ENCODE measurements around the gene PRTN3.

DNA sequence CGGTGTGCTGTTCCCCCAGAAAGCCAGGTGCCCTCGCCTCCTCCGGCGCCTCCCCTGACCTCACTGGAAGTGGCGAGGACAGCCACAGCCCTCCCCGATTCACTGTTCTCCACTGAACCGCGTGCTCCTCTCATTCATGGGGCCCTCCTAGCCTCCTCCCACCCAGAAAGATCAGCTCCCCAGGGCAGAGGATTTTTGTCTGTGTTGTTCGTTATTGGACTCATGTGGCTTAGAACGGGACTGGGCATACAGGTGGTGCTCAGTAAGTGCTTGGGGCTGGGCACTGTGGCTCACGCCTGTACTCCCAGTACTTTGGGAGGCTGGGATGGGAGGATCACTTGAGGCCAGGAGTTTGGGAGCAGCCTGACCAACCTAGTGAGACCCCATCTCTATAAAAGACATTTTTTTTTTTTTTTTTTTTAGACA, 3.8 kb downstream of the PRTN3 start:
- TF ChIP-seq, protein P1, sequence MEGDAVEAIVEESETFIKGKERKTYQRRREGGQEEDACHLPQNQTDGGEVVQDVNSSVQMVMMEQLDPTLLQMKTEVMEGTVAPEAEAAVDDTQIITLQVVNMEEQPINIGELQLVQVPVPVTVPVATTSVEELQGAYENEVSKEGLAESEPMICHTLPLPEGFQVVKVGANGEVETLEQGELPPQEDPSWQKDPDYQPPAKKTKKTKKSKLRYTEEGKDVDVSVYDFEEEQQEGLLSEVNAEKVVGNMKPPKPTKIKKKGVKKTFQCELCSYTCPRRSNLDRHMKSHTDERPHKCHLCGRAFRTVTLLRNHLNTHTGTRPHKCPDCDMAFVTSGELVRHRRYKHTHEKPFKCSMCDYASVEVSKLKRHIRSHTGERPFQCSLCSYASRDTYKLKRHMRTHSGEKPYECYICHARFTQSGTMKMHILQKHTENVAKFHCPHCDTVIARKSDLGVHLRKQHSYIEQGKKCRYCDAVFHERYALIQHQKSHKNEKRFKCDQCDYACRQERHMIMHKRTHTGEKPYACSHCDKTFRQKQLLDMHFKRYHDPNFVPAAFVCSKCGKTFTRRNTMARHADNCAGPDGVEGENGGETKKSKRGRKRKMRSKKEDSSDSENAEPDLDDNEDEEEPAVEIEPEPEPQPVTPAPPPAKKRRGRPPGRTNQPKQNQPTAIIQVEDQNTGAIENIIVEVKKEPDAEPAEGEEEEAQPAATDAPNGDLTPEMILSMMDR (IDR thresholded peaks at IDR 0.05) = no peak
- TF ChIP-seq EP300 (IDR thresholded peaks at IDR 0.05) (no peak), POLR2A (IDR thresholded peaks at IDR 0.05) (no peak)

Data from tibial nerve (tissue), 4 donors.